Measurements from ENCODE around the gene RPS15.

RPS15 gene

GRCh38 chr19:1433119-1434039 is 4.8 kb upstream of the RPS15 start:
- no peaks in the 10 kb centered on the region for H3K27me3 ChIP-seq (ENCODE audit: insufficient read depth, poor library complexity, severe bottlenecking)
- no peak overlapping the region for H3K4me3 ChIP-seq (replicated peaks; ENCODE audit: insufficient read depth, low read length)
- TF ChIP-seq POLR2AphosphoS5 (IDR thresholded peaks at IDR 0.05; ENCODE audit: low read depth) (peak; percentile 15; the same call in 1 of the 2 replicates), SPI1 (IDR thresholded peaks at IDR 0.05; ENCODE audit: borderline replicate concordance, low read depth) (no peak), CTCF (IDR thresholded peaks at IDR 0.05; ENCODE audit: insufficient read depth, low read length) (no peak)
- DNase-seq (ENCODE audit: low read depth in 1 of 2, low spot score in 1 of 2): no peak
- H3K27ac ChIP-seq (replicated peaks): no peak overlapping the region

GRCh38 chr19:1434040-1434366 is 4.2 kb upstream of the RPS15 start:
- Histone ChIP-seq H3K27ac (replicated peaks) (no peak overlapping the region), H3K4me3 (replicated peaks; ENCODE audit: insufficient read depth, low read length) (no peak overlapping the region), H3K27me3 (ENCODE audit: insufficient read depth, poor library complexity, severe bottlenecking) (no peaks in the 10 kb centered on the region)
- TF ChIP-seq POLR2AphosphoS5 (IDR thresholded peaks at IDR 0.05; ENCODE audit: low read depth) (no peak), SPI1 (IDR thresholded peaks at IDR 0.05; ENCODE audit: borderline replicate concordance, low read depth) (no peak), CTCF (IDR thresholded peaks at IDR 0.05; ENCODE audit: insufficient read depth, low read length) (no peak), GABPA (IDR thresholded peaks at IDR 0.05; ENCODE audit: low read depth) (no peak), REST (IDR thresholded peaks at IDR 0.05; ENCODE audit: insufficient replicate concordance, low read depth) (no peak)
- DNase-seq (ENCODE audit: low read depth in 1 of 2, low spot score in 1 of 2): no peak

- TF ChIP-seq POLR2AphosphoS5 (IDR thresholded peaks at IDR 0.05; ENCODE audit: low read depth) (no peak), CTCF (IDR thresholded peaks at IDR 0.05; ENCODE audit: insufficient read depth, low read length) (no peak), SPI1 (IDR thresholded peaks at IDR 0.05; ENCODE audit: borderline replicate concordance, low read depth) (no peak), GABPA (IDR thresholded peaks at IDR 0.05; ENCODE audit: low read depth) (no peak), REST (IDR thresholded peaks at IDR 0.05; ENCODE audit: insufficient replicate concordance, low read depth) (no peak)
- Histone ChIP-seq H3K27me3 (ENCODE audit: insufficient read depth, poor library complexity, severe bottlenecking) (no peaks in the 10 kb centered on the region), H3K4me3 (replicated peaks; ENCODE audit: insufficient read depth, low read length) (no peak overlapping the region), H3K27ac (replicated peaks) (no peak overlapping the region)
- no peak for DNase-seq (ENCODE audit: low read depth in 1 of 2, low spot score in 1 of 2)
Observed at GRCh38 chr19:1434577-1435060, 3.6 kb upstream of the RPS15 start.

Data from HL-60 (cell line).